NCI-H526 treated with DMSO at 0.1 percent for 48 hours (cell line): ENCODE data around the gene CADM4.
A peak's percentile ranks its signal among the peaks of the same experiment; 100 is the strongest.

Experiments
- DNase-seq: peaks from one replicate; lab custom pipeline; 2025; lab: John Stamatoyannopoulos, UW

The CADM4 gene

DNA sequence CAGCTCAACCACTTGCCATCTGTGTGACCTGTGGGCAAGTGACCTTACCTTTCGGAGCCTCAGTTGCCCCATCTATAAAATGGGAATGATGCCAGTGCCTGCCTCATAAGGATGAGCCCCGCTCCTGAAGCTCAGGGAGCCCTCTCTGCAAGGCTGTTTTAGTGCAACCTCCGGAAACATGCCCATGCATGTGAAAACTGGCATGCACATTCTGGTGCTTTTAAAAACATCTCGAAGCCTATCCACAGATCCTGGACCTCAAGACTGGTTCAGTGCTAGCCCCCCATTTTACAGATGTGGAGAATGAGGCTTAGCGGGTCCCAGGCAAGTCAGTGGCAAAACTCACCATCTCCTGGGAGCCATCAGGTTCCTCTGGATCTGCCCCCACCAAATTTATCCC, 5.6 kb downstream of the CADM4 start:
- DNase-seq = no peak

DNA sequence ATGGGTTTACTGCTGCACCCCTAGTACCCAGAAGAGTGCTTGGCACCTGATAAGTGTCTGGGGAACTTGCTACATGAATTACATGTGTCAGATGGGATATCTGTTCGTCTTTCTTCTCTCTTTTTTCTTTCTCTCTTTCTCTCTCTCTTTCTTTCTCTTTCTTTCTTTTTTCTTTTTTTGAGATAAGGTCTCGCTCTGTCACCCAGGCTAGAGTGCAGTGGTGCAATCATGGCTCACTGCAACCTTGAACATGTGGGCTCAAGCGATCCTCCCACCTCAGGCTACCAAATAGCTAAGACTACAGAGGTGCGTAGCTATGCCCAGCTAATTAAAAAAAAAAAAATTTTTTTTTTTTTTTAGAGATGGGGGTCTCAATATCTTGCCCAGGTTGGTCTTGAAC, 6.1 kb downstream of the CADM4 start:
- DNase-seq = no peak

DNA sequence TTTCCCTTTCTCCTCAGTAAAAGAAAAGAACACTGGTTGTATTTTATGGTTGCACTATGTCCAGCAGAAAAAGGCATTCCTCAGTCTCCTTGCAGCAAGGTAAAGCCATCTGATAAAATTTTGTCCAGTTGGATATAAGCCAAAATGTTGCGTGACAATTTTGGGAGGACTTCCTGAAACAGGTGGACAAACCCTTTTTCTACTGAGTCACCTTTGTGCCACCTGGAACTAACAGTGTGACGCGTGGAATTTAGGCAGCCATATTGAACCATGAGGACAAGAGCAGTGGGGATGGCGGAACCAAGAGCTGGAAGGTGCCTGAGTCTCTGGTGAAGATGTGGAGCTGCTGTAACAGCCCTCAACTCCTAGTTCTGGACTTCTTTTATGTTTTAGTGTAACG, 8.2 kb downstream of the CADM4 start:
- DNase-seq = no peak

DNA sequence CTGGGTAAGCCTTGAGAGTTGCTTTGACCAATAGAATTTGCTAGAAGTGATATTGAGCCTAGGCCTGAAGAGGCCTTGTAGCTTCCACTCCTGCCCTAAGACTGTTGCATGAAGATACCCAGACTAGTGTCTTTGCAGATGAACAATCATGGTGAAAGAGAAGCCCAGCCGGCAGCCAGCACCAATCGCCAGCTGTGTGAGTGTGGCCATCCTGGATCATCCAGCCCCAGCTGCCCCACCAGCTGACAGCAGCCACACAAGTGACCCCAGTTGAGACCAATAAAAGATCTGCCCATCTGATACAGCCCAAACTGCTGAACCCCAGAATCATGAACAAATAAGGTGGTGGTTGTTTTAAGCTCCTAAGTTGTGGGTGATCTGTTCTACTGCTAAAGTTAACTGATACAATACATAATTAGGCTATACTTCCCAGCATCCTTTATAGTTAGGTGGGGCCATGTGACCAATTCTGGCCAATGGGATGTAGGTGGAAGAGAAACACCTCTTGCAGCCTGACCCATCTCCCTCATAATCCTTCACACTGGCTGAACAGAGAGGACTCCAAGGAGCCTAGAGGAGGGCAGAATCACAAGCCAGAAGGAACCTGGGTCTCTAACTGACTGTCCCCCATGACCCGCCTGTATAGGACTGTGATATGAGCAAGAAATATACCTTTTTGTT, 10.9 kb downstream of the CADM4 start:
- no peak for DNase-seq

DNA sequence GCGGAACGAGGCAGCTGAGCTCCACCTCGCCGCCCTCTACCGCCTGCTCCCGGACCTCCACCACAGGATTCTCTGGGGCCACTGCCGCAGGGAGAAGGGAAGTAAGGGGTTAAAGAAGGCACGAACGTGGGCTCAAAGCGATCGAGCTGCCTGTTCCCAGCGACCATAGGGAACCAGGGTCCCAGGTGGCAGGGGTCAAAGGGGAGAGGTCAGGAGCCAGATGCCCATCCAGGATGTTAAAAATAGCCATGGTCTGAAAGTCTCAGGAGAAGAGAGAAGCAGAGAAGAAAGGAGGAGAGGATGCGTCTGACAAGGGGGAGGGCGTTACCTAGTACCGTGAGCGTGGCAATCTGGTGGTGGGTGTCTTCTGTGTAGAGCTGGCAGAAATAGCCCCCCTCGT, 12.8 kb downstream of the CADM4 start:
- no peak for DNase-seq

DNA sequence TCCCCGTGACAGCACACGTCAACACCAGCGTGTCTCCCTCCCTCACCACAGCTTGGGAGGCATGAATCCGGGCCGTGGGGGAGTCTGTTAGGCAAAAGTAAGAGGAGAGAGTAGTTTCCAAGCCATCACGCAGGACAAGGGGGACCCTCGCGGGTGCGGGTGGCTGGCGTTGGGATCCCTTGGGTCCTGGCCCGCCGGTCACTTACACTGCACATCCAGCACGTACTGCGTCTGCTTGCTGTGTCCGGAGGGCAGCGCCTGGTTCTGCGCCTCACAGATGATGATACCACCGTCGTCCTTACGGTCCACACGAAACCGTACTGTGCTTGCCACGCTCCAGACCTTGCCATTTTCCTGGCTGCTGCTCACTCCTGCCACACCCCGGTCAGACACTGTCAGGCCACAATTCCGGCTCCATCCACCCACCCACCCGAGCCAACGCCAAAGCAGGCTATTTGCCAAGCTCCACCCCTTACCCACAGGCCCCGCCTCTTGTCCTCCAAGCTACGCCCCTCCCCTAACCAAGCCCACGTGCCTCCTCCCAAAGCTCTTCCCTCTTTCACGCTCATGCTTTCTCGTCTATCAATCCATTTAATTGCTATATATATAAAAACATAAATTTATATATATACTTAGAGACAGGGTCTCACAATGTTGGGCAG, 13.6 kb downstream of the CADM4 start:
- no peak for DNase-seq

DNA sequence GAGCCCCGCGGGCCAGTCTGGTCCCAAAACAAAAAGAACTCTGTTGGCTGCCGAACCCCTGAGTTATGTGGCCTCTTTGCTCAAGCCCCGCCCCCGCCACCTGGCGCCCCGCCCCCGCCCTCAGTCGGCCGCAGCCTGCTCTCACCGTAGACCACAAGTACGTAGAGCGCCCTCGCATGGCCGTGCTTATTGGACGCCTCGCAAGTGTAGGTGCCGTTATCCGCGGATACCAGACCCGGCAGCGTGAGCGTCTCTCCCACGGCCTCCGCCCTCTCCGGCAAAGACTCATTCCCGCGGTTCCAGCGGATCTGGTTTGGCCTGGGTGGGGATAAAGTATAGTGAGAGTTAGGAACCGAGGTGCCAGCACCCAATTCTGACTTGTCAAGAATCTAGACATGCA, 14.7 kb downstream of the CADM4 start:
- DNase-seq = no peak

DNA sequence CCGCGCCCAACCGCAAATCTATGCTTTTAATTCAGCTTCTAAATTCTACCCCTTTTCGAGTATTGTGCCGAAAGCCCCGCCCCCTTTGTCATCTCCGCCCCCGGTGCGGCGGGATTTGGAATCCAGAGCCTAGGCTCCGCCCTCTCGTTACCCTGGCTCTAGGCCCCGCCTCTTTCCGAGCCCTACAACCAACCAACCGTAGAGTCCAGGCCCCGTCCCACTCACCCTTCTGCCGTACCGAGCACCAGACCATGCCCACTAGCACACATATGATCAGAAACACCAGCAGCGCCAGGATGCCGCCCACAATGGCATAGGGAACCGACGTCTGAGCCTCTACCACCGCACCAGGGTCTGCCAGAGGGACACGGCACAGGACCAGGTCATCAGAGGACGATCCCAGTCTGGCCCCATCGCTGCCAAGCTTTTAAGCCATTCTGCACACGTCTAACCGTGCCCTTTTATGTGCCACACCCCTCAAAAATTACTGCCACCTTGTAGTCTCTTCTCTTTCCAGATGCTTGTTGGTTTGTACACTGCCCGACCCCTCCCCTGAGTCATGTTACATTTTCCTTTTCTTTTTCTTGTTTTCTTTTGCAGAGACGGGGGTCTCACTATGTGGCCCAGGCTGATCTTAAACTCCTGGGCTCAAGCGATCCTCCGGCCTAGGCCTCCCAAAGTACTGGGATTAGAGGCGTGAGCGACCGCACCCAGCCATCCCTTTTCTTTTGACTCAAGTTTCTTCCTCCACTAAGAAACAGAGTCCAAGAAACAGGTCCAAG, 15.6 kb downstream of the CADM4 start:
- DNase-seq = no peak

DNA sequence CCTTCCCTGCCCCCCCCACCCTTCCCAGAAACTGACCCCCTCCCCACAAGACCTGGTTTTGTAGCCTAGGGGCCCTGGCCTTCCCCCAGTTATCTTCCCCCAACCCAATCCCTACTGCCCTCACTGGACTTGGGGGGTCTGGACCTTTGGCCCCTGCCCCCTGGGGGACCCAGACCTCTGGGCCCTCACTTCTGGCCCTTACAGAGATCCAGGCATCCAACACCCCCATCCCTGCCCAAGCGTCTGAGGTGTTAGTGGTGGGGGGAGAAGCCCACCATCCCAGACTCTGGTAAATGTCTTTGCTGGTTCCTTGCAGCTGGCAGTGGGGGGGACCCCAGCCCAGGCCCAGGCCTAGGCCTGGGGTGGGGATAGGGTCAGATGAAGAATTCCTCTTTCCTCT, 16.7 kb downstream of the CADM4 start:
- DNase-seq = no peak

DNA sequence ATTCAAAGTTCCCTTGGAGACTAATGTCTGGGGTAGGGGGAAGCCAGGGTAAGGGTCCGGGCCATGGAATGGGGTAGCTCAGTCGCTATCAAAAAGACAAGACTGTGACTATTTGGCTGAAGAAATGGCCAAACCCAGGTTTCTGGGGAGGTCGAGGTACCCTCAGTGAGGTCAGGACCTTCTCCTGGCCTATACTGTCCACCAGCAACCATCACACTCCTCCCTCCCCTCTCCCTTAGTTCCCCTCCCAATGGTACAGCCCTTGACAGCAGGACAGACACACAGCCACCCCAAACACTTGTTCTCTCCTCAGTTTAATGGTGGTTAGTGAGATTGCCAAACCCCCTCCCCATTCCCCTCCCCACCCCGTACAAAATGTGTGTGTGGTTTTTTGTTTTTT, 17.6 kb downstream of the CADM4 start:
- no peak for DNase-seq

DNA sequence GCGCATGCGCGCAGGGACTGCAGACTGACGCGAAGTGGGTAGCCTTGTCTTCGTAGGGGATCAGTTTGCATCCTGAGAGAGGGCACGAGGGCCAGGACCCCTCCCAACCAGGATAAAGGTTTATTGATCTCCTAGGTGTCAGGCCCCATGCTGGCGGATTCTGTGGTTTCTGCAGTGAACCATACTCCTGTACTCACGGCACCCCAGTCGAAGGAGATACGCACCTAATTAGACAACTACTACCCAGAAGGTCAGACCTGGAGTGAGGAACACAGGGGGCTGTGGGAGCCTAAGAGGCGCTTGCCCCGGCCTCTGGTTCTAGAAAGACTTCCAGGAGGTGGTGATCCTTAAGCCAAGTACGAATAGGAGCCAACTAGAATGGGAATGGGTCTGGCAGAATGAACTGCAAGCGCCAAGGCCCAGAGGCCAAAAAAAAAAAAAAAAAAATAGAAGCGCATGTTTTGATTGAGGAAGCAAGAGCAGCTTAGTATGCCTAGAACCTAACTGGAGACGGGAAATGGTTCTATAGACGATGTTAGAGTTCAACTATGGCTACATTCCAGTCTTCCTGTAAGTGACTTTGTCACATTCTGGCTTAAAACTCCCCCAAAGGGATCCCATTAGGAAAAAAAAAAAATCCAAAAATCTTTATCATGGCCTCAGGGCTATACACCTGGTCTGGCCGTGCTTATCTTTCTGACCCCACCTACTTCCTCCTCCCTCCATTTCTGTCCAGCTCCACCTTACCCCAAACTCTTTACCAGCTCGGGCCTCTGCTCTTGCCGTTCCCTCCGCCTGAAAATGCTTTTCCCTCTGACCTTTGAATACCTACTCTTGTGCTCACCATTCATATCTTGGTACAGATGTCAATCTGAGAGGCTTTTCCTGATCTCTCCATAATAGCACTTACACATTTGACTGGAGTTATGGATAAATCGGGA, 19.3 kb downstream of the CADM4 start:
- DNase-seq = no peak

DNA sequence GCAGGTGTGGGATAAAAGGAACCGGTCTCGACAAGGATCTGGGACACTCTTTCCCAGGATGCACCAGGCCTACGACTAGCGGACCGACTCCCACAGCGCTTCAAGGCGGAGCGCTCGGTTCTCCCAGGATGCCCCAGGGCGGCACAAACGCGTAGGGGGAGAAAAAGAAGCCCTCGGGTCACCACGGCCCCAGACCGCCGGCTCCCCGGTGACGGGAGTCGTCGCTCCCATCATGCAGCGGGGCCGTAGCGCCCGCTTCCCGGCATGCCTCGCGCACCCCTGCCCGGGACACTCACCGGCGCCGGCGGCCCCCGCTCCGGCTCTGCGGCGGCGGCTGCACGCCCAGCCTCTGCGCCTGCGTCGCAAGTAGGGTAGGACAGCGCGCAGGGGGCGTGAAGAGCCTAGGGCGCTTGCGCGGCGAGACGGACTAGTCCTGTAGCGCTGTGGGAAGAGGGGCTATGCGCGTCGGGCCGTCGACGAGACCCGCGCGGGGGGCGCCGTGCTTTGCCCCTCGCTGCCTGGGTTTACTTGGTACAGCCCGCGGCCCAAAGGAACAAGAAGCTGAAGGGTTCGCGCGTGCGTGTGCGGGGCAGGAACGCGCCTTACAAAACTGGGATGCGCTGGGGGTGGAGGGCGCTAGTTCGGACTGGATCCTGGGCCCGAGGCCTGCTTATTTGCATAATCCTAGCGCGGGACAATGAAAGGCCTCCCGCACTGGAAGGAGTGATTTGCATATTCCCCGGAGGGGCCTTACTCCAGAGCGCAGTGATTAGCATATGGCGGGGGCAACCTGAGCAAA, 20.2 kb downstream of the CADM4 start, which contains the start of gene ZNF428:
ZNF428 (minus strand) TSS at position 368 of the 799 bp plus-strand sequence. CDS start 5,325 bp downstream, outside the sequence.
- DNase-seq = peak; percentile 99

DNA sequence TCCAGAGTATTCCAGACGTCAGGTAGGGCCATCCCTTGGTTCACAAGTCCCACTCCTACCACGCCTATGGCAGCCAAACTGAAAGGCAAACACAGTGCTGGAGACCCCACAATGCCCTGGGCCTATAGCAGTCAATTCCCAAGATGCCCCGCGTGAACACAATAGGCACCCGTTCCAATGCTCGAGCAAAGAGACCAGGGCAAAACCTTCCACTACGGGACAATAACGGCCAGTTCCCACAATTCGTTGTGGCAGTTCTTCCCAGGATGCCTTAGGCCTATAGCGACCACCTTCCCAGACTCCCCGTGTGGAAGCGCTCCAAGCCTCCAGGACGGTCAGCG, 20.8 kb downstream of the CADM4 start:
- DNase-seq = no peak

DNA sequence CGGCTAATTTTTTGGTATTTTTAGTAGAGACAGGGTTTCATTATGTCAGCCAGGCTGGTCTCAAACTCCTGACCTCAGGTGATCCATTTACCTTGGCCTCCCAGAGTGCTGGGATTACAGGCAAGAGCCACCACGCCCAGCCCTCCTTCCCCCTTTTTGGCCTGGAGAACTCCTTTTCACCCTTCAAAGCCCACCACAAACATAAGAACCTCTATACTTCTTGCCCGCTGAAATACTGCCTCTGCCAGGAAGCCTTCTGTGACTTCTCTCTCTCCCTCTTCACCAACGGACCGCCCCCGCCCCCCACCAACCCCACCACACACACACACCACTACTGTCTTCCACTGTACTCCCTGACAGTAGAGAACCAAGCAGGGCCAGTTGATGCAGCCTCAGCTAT, 22.7 kb downstream of the CADM4 start:
- DNase-seq = no peak

DNA sequence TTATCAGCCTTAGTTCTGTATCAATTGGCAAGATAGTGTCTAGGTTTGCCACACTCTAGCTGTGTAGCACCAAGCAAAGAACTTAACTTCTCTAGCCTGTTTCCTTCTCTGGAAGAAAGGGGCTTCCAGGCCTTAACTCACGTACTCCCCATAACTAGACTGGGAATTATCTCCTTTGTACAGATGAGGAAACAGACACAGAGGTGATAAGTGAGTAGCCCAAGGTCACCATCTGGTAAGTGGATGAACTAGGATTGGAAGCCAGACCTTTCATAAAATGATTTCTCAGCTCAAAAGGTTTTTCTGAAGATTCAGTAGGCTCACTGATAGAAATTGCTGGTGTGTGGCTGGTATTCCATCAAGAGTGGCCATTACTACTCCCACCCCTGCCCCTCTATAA, 23.3 kb downstream of the CADM4 start:
- DNase-seq = no peak

DNA sequence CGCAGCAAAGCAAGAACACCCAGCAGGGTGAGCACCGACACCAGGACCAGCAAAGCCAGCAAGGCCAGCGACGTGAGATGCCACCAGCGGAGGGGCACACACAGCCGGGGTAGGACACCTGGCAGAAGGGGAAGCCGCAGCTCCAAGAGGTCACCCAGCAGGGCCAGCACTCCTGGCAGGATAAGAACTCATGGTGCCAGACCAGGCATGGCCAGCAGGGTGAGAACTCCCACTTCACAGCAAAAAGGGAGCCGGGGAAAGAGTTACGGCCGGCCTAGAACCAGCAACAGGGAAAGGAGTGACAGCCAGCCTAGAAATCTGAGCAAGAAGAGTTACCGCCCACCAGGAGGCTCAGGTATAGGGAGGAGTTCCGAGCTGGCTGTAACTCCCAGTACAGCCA, 27.3 kb downstream of the CADM4 start:
- no peak for DNase-seq

DNA sequence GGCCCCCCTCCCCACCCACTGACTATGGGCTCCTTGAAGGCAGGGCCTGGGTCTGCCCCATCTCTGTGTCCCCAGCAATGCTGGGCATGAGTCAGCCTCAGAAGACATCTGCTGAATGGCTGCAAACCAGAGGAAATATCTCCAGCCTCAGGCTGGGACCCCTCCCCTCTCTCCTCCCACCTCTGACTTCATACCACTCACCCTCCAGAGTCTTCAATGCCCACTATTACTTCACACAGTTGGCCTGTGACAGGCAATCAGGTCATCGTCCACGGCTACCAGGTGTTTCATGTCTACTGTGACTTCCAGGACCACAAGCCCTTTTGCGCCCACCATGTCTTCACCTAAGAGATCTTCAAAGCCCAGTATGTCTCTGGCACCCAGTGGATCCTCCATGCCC, 27.9 kb downstream of the CADM4 start, which contains the start of gene SRRM5:
SRRM5 (plus strand) TSS at position 301 of the 400 bp plus-strand sequence; CDS start at position 335, 34 bp downstream.
- no peak for DNase-seq

DNA sequence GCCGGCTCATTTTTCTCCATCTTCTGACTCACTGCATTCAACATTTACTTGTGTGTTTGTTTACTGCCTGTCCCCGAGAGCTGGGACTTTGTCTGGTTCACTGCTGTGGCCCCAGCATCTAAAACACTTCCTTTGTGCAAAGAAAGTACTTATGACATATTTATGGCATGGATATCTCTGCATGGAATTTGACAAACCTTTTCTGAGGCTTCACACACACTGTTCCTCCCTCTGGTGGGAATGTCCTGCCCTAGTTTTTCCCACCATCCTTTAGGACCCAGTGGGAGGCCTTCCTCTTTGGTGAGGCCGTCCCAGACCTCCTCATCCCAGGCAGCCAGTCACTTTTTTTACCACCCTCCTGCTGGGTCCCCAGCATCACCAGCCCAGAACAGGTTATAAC, 29.2 kb downstream of the CADM4 start:
- no peak for DNase-seq

DNA sequence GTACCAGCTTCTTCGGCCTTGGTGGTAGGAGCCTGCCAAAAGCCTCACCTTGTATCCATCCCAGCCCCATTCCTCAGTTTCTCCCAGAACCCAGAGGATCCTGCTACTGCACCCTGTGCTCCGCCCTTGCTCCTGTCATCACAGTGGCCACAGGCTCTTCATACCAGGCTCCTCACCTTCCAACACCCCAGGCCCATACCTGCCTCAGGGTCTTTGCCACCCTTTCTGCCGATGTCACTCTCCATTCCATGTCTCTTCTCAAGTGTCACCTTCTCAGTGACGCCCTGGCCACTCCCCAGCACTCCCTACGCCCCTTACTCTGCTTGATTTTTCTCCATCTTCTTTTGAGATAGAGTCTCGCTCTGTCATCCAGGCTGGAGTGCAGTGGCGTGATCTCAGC, 29.8 kb downstream of the CADM4 start:
- no peak for DNase-seq

DNA sequence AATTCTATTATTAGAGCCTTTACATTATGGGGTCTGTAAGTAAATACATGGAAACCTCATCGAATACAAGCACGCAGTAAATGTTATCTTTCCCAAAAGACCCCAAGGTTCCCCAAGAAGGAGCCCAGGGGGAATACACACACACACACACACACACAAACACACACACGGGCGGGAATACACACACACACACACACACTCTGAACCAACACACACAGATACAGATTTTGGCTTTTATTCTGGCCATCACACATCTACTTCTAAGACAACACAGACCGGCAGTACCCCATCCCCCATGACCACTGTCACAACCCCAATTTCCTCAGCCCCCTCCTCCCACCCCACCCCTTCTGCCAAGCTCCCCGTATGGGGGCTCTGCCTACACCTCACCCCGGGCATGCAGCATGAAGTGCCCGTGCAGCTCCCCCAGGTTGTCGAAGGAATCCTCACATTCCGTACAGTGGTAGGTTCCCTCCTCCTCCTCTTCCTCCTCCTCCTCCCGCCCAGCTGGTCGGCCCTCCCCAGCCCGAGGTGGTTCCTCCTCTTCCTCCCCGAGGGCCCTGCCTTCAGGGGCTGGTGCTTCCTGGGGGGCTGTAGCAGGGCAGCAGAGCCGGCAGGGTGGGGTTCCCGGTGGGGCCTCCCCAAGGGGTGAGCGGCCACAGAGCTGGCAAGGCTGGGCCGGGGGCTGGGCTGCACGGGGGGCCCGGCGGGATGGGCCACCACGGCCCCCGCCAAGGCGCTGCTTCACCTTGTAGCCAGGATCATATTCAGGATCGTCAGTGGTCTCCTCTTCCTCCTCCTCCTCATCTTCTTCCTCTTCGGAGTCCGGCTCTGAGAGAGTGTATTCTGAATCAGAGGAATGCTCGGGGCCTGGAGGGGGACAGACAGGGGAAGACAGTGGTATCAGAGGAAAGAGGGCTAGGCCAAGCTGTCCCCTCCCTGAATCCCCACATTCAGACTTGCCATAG, 32.1 kb downstream of the CADM4 start:
- DNase-seq = no peak
